Testis (tissue), 3 donors: ENCODE results near the gene CORO1C. TPM values are rescaled to one million over a fixed set of nuclear protein-coding genes. Genes with fewer than 3 reads are reported as not detected.
"Not testable (repeated sequence)": the region's sequence is repeated elsewhere in the genome, so short reads cannot be mapped to it uniquely, and the experiment has no call there.

Experiments used
- DNase-seq: peaks from one replicate; pipeline ENCODE4 v3.0.0-alpha.2; 2019
- H3K27ac ChIP-seq, 2 donors: fragments of 200-600 bp; sonication (generic); one replicate each; pipeline ENCODE4 v1.5.1; 2019
- H3K27me3 ChIP-seq: fragments of 200-600 bp; sonication (generic); one replicate; pipeline ENCODE4 v1.5.1; 2019
- H3K36me3 ChIP-seq: fragments of 200-600 bp; sonication (generic); one replicate; pipeline ENCODE4 v1.5.1; 2017; ENCODE audit warnings: low read depth; ENCODE audit errors: missing control alignments
- H3K4me1 ChIP-seq: fragments of 200-600 bp; sonication (generic); one replicate; pipeline ENCODE4 v1.5.1; 2019
- H3K4me3 ChIP-seq, 2 donors: fragments of 200-600 bp; sonication (generic); one replicate each; pipeline ENCODE4 v1.5.1; 2017 to 2019
- H3K9me3 ChIP-seq: fragments of 200-600 bp; sonication (generic); one replicate; pipeline ENCODE4 v1.5.1; 2017
- POLR2A ChIP-seq: fragments of 450-650 bp; IDR thresholded peaks from one replicate; pipeline ENCODE4 v1.6.1; 2017; ENCODE audit warnings: antibody characterized with exemption, mild to moderate bottlenecking, moderate library complexity
- WGBS, 2 donors: methylation state at CpG; one replicate each; pipeline ENCODE4 v1.1.5; 2018; 5-methylcytosine and 5-hydroxymethylcytosine counted together
- intact Hi-C: fragments of 100-400 bp; cut with DNase I; formaldehyde crosslinking; loops from one replicate; pipeline ENCODE4 v1.15.1; 2023; ENCODE audit warnings: low total_unique reads
- polyA plus RNA-seq: library from polyadenylated mRNA; stranded (reverse); fragments of 350-450 nt; fragmentation: Illumina TruSeq; extraction: RNeasy Lipid Tissue Mini Kit (QIAGEN cat#74804); gene quantifications from one replicate; pipeline ENCODE4 v1.2.3, GENCODE V29; 2014; ENCODE audit warnings: low read depth, low replicate concordance; ENCODE audit not compliant: insufficient read depth
- total RNA-seq, 2 donors: library from RNA; depleted of rRNA; stranded (reverse); fragments of >200 nt; gene quantifications; one replicate each; pipeline ENCODE4 v1.2.3, GENCODE V29; 2016
- TF ChIP-seq, protein P1 (sequence below), 3 experiments: fragments of 450-650 bp in 2 of 3; fragments of 200-600 bp in 1 of 3; sonication (generic) in 1 of 3; IDR thresholded peaks; one replicate each; pipeline ENCODE4 v1.5.1; 2016 to 2019; ENCODE audit warnings: antibody characterized with exemption in 3 of 3, mild to moderate bottlenecking in 2 of 3, moderate library complexity in 1 of 3

CORO1C gene
- total and polyA plus RNA-seq, 3 donors from 2014 or later, result 57.2 to 73.4 (median 70.2) TPM

- Histone ChIP-seq H3K27me3 (no peaks in the 10 kb centered on the region), H3K27ac (no peak overlapping the region), H3K36me3 (no peaks in the 10 kb centered on the region), H3K4me3 (no peak overlapping the region), H3K9me3 (no peaks in the 10 kb centered on the region), H3K4me1 (no peaks in the 10 kb centered on the region)
- TF ChIP-seq, protein P1, sequence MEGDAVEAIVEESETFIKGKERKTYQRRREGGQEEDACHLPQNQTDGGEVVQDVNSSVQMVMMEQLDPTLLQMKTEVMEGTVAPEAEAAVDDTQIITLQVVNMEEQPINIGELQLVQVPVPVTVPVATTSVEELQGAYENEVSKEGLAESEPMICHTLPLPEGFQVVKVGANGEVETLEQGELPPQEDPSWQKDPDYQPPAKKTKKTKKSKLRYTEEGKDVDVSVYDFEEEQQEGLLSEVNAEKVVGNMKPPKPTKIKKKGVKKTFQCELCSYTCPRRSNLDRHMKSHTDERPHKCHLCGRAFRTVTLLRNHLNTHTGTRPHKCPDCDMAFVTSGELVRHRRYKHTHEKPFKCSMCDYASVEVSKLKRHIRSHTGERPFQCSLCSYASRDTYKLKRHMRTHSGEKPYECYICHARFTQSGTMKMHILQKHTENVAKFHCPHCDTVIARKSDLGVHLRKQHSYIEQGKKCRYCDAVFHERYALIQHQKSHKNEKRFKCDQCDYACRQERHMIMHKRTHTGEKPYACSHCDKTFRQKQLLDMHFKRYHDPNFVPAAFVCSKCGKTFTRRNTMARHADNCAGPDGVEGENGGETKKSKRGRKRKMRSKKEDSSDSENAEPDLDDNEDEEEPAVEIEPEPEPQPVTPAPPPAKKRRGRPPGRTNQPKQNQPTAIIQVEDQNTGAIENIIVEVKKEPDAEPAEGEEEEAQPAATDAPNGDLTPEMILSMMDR (IDR thresholded peaks at IDR 0.05), result no peak
- TF ChIP-seq POLR2A, result no peak
- WGBS, 2 donors, result 72 to 100% methylated on average over 3 to 14 of the region's 14 CpGs
- no peak for DNase-seq
- intact Hi-C loops, result no loop called here
Observed at GRCh38 chr12:108622921-108623514, 108.3 kb downstream of the CORO1C start.

DNA sequence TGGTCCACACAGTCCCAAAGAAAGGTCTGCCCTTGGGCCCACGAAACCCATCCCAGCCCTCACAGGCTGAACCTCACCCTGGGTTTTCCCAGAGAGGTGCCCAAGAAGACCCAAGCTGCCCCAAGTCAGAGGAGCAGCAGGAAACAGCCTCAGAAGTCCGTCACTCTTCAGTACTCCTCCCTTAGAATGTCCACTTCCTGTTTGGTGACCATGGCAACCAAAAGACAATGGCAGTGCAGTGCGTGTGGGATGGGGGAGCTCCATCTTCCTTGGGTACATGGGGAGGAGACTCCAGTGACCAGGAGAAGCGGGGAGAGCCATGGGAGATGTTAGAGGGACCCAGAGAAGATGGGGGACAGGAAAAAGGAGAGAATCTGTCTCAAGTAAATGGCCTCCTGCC lies 108.9 kb downstream of the CORO1C start:
- intact Hi-C loops, result no loop called here
- Histone ChIP-seq H3K27ac (no peak overlapping the region), H3K4me1 (no peaks in the 10 kb centered on the region), H3K27me3 (no peaks in the 10 kb centered on the region), H3K36me3 (no peaks in the 10 kb centered on the region), H3K9me3 (no peaks in the 10 kb centered on the region), H3K4me3 (no peak overlapping the region)
- no peak for DNase-seq
- 43 to 64% methylated on average over 3 to 4 of the region's 4 CpGs for WGBS, 2 donors
- TF ChIP-seq, protein P1 (IDR thresholded peaks at IDR 0.05), result no peak
- no peak for TF ChIP-seq POLR2A

DNA sequence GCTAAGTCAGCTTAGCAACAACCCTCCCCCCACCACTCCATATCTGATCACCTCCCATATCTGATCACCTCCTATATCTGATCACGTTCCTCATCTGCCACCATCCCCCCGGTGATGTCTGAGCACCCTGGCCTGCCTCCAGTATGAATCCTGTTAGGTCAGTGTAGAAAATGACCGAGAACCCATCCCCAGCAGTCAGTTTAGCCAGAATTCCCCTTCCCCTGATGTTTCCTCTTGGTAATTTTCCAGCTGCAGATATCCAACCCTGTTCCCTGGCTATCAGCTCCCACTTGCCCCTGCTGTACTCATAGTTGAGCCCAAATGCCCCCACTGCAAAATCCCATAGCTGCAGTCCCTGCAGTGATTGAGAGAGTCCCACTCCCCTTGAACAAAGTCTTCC lies 110.2 kb downstream of the CORO1C start:
- WGBS, 2 donors, result 77 to 89% methylated on average over 3 of the region's 3 CpGs
- H3K27ac ChIP-seq, result no peak overlapping the region
- intact Hi-C loops, result no loop called here
- no peaks in the 10 kb centered on the region for H3K27me3 ChIP-seq
- no peaks in the 10 kb centered on the region for H3K4me1 ChIP-seq
- TF ChIP-seq POLR2A, result no peak
- H3K9me3 ChIP-seq, result no peaks in the 10 kb centered on the region
- H3K4me3 ChIP-seq, result no peak overlapping the region
- no peak for DNase-seq
- no peaks in the 10 kb centered on the region for H3K36me3 ChIP-seq

- no peaks in the 10 kb centered on the region for H3K9me3 ChIP-seq
- no peaks in the 10 kb centered on the region for H3K27me3 ChIP-seq
- H3K36me3 ChIP-seq, result no peaks in the 10 kb centered on the region
- no peak overlapping the region for H3K4me3 ChIP-seq
- TF ChIP-seq POLR2A, result no peak
- TF ChIP-seq, protein P1 (IDR thresholded peaks at IDR 0.05), result no peak
- no peak overlapping the region for H3K27ac ChIP-seq
- intact Hi-C loops, result no loop called here
- WGBS, 2 donors, result 85 to 89% methylated on average over 10 of the region's 10 CpGs
- no peak for DNase-seq
- H3K4me1 ChIP-seq, result no peaks in the 10 kb centered on the region
Observed at GRCh38 chr12:108620236-108620879, 111.0 kb downstream of the CORO1C start.

DNA sequence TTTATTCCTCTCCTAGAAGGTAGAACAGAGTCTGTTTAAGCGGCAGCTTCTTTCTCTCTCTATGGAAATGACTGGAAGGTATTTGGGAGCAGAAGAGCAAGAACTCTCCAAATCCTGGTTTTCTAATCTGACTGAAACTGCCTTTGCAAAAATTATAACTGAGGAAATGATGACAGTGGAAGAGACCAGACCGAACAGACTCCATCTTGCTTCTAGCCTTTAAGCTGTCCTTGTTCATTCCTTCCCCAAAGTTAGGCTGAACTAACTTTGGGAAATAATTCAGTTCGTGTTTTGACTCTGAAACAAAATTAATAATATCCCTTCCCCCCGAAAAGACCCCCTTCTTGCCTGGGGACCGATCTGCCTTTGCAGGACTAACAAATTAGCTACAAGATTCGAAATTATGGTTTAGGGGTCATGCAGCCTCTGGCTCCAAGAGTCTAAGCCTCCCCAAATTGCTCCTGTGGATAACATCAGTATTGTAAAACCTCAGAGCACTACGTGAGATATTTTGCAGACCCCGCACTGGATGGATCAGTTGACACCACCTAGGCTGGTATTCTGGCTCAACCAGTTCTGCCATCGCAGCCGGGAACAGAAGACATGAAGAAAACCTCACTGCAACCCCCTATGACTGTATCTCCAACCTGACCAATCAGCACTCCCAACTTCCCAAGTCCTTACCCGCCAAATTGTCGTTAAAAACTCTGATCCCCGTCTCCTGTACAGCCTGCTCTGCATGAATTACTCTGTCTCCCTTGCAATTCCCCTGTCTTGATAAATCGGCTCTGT lies 111.8 kb downstream of the CORO1C start:
- WGBS, 2 donors, result 78 to 83% methylated on average over 14 of the region's 14 CpGs
- no peak for DNase-seq
- H3K36me3 ChIP-seq, result no peaks in the 10 kb centered on the region
- no peaks in the 10 kb centered on the region for H3K27me3 ChIP-seq
- H3K4me3 ChIP-seq, result no peak overlapping the region
- H3K27ac ChIP-seq, result no peak overlapping the region
- TF ChIP-seq, protein P1 (IDR thresholded peaks at IDR 0.05), result no peak
- H3K4me1 ChIP-seq, result no peaks in the 10 kb centered on the region
- intact Hi-C loops, result loop anchor here (5.0 kb wide), 1 partner anchor 47 kb away; no protein-coding TSS in a partner anchor
- no peaks in the 10 kb centered on the region for H3K9me3 ChIP-seq

- not testable (repeated sequence) for H3K4me3 ChIP-seq, H3K36me3 ChIP-seq, H3K27ac ChIP-seq, H3K27me3 ChIP-seq, H3K4me1 ChIP-seq, DNase-seq, H3K9me3 ChIP-seq
- WGBS, 2 donors, result 64 to 70% methylated on average over 4 of the region's 4 CpGs
- intact Hi-C loops, result loop anchor here (5.0 kb wide), 1 partner anchor 47 kb away; no protein-coding TSS in a partner anchor
Observed at GRCh38 chr12:108618953-108619274, 112.4 kb downstream of the CORO1C start.
